ENCODE results near the gene CFAP90.

GRCh38 chr5:7876867-7877266 lies 25.9 kb upstream of the CFAP90 start:
- TF ChIP-seq CTCF (IDR thresholded peaks at IDR 0.05) (no peak), POLR2A (IDR thresholded peaks at IDR 0.05) (no peak)

All from Peyer's patch (tissue), 4 donors.